ENCODE results near the gene MTG2. TPM values are rescaled to one million over a fixed set of nuclear protein-coding genes. Genes with fewer than 3 reads are reported as not detected.
"Not testable (repeated sequence)": the region's sequence is repeated elsewhere in the genome, so short reads cannot be mapped to it uniquely, and the experiment has no call there.

The MTG2 gene
- total and polyA plus RNA-seq, 2 of the 4 experiments (the other 2 are of a cell fraction): 11.5 to 25.2 TPM

- dilution Hi-C loops (cut with HindIII; ENCODE audit: low sequenced_read_pairs, unreplicated experiment) (no loop called here), intact Hi-C loops (cut with micrococcal nuclease) (no loop called here), in situ Hi-C loops (cut with MboI; ENCODE audit: low sequenced_read_pairs) (no loop called here)
- Histone ChIP-seq H4K5ac (ENCODE audit: low read depth, low read length) (no peak overlapping the region), H4K91ac (ENCODE audit: insufficient read depth, low read depth, low read length) (no peak overlapping the region), H3K36me3 (ENCODE audit: control insufficient read depth, insufficient read depth, low read length) (peaks cover 8% of the 10 kb centered on the region), H3K9me3 (ENCODE audit: control insufficient read depth, insufficient read depth, low read length) (no peaks in the 10 kb centered on the region), H2AK5ac (ENCODE audit: low read depth, low read length) (no peak overlapping the region), H2BK20ac (ENCODE audit: low read depth, low read length) (no peak overlapping the region), H3K9ac (ENCODE audit: low read depth, low read length) (no peak overlapping the region), H2AK9ac (replicated peaks; ENCODE audit: low read depth, low read length, poor library complexity) (no peak overlapping the region), H3K4me1 (ENCODE audit: control insufficient read depth, insufficient read depth, low read length) (peaks cover 11% of the 10 kb centered on the region), H3K27ac (ENCODE audit: insufficient read depth, low read length) (no peak overlapping the region), H2AFZ (replicated peaks; ENCODE audit: low read length, poor library complexity) (no peak overlapping the region), H3K56ac (ENCODE audit: extremely low read depth, insufficient read depth, low read length) (no peak overlapping the region), H3K9me1 (ENCODE audit: insufficient read depth, low read length) (peaks cover 43% of the 10 kb centered on the region), H2BK5ac (ENCODE audit: low read depth, low read length, poor library complexity, severe bottlenecking) (no peak overlapping the region), H4K20me1 (ENCODE audit: insufficient read depth, low read length) (peaks cover 85% of the 10 kb centered on the region), H3K4me2 (ENCODE audit: low read depth, low read length) (no peak overlapping the region), H3K4ac (ENCODE audit: low read depth, low read length) (no peak overlapping the region), H3K27me3 (ENCODE audit: control insufficient read depth, insufficient read depth, low read length) (no peaks in the 10 kb centered on the region), H3K23ac (ENCODE audit: low read depth, low read length) (no peak overlapping the region), H3K18ac (ENCODE audit: low read depth, low read length) (no peak overlapping the region), H3K4me3 (ENCODE audit: insufficient read depth, low read depth, low read length) (no peak overlapping the region), H2BK15ac (ENCODE audit: low read depth, low read length) (no peak overlapping the region), H3K79me1 (ENCODE audit: low read depth in 1 of 2, low read length in 2 of 2) (peaks cover 21 to 78% of the 10 kb centered on the region in 2 experiments), H3K14ac (replicated peaks; ENCODE audit: low read depth, low read length) (no peak overlapping the region), H2BK120ac (ENCODE audit: low read depth, low read length) (no peak overlapping the region), H4K8ac (ENCODE audit: low read depth in 2 of 2, low read length in 2 of 2) (no peak overlapping the region)
- ChIA-PET POLR2A (ENCODE audit: unreplicated experiment) (no interaction called here), CTCF (no interaction called here)
- no CpG with 5 or more reads among the region's 9 CpGs for WGBS, 2 experiments (ENCODE audit: extremely low coverage in 2 of 2, insufficient read length in 1 of 2)
- TF ChIP-seq BHLHE40 (IDR thresholded peaks at IDR 0.05; ENCODE audit: low read depth, low read length): no peak
- TF ChIP-seq RFX5 (IDR thresholded peaks at IDR 0.05; ENCODE audit: low read depth, low read length): no peak
- no peak for TF ChIP-seq RAD21 (IDR thresholded peaks at IDR 0.05; ENCODE audit: low read length)
- no TSS peak for BruUV-seq (replicated peaks)
- DNase-seq (no peak), ATAC-seq (ENCODE audit: low read depth) (no peak)
Observed at GRCh38 chr20:62147528-62147927, 35.3 kb upstream of the MTG2 start.

GRCh38 chr20:62148383-62148782 lies 34.4 kb upstream of the MTG2 start:
- H3K27ac ChIP-seq (ENCODE audit: insufficient read depth, low read length); H2AK5ac ChIP-seq (ENCODE audit: low read depth, low read length); H3K9me3 ChIP-seq (ENCODE audit: control insufficient read depth, insufficient read depth, low read length); POLR2A ChIA-PET (ENCODE audit: unreplicated experiment); H3K14ac ChIP-seq (replicated peaks; ENCODE audit: low read depth, low read length); ATAC-seq (ENCODE audit: low read depth); H4K91ac ChIP-seq (ENCODE audit: insufficient read depth, low read depth, low read length); CTCF ChIA-PET; H3K4ac ChIP-seq (ENCODE audit: low read depth, low read length); H3K27me3 ChIP-seq (ENCODE audit: control insufficient read depth, insufficient read depth, low read length); H3K56ac ChIP-seq (ENCODE audit: extremely low read depth, insufficient read depth, low read length); DNase-seq; H2BK20ac ChIP-seq (ENCODE audit: low read depth, low read length); H2BK15ac ChIP-seq (ENCODE audit: low read depth, low read length); H3K18ac ChIP-seq (ENCODE audit: low read depth, low read length); H4K5ac ChIP-seq (ENCODE audit: low read depth, low read length); H3K4me3 ChIP-seq (ENCODE audit: insufficient read depth, low read depth, low read length); H2AK9ac ChIP-seq (replicated peaks; ENCODE audit: low read depth, low read length, poor library complexity); intact Hi-C loops (cut with micrococcal nuclease); H2BK120ac ChIP-seq (ENCODE audit: low read depth, low read length); dilution Hi-C loops (cut with HindIII; ENCODE audit: low sequenced_read_pairs, unreplicated experiment); in situ Hi-C loops (cut with MboI; ENCODE audit: low sequenced_read_pairs); H4K8ac ChIP-seq (ENCODE audit: low read depth in 2 of 2, low read length in 2 of 2); H2AFZ ChIP-seq (replicated peaks; ENCODE audit: low read length, poor library complexity); H3K4me2 ChIP-seq (ENCODE audit: low read depth, low read length); H3K9ac ChIP-seq (ENCODE audit: low read depth, low read length); BruUV-seq (replicated peaks); H2BK5ac ChIP-seq (ENCODE audit: low read depth, low read length, poor library complexity, severe bottlenecking); H3K23ac ChIP-seq (ENCODE audit: low read depth, low read length): not testable (repeated sequence)
- Histone ChIP-seq H3K4me1 (ENCODE audit: control insufficient read depth, insufficient read depth, low read length) (peaks cover 11% of the 10 kb centered on the region), H3K36me3 (ENCODE audit: control insufficient read depth, insufficient read depth, low read length) (peaks cover 15% of the 10 kb centered on the region), H4K20me1 (ENCODE audit: insufficient read depth, low read length) (peaks cover 82% of the 10 kb centered on the region), H3K9me1 (ENCODE audit: insufficient read depth, low read length) (peaks cover 43% of the 10 kb centered on the region), H3K79me1 (ENCODE audit: low read depth in 1 of 2, low read length in 2 of 2) (peaks cover 22 to 87% of the 10 kb centered on the region in 2 experiments)
- 100% methylated on average over 2 of the region's 10 CpGs; no CpG with 5 or more reads in 1 of the 2 experiments for WGBS, 2 experiments (ENCODE audit: extremely low coverage in 2 of 2, insufficient read length in 1 of 2)

Data from IMR-90 (cell line).